ENCODE data around the gene ADARB2.

DNA sequence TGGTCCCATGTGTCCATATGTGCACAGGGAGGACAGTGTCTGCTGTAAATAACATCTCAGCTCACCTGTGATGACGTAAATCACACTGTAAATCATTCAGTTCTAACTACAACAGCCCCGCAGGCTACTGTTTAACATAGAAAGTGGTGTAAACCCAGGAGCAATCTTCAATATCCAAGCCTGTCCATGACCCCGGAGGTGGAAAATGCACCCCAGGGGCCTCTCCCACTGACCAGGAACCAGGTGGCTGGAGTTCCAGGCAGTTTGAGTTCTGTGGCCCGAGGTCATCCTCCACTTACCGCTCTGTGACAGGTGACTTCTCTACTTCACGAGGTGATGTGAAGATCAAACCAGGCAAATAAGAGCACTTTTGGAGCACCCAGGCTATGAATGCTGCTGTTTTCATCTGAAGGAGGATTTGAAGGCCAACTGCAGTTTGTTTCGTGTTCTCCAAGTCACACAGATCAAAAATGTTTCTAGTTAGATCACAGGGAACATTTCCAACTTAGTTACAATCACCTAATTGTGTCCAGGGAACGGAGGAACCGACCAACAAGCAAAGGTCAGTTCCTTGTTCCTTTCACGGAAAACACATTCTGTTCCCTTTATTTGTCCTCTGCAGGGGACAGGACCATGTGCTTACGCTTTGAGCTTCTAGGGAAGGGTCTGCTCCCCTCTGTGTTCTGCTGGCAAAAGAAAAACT lies 549.3 kb downstream of the ADARB2 start:
- TF ChIP-seq CTCF (conservative IDR thresholded peaks at IDR 0.05; ENCODE audit: low read depth in 2 of 2) = no peak
- TF ChIP-seq ZNF462 (CRISPR knock-in tag; IDR thresholded peaks at IDR 0.05) = no peak
- TF ChIP-seq POLR2AphosphoS5 (IDR thresholded peaks at IDR 0.05; ENCODE audit: low read depth) = no peak
- TF ChIP-seq, protein P1, sequence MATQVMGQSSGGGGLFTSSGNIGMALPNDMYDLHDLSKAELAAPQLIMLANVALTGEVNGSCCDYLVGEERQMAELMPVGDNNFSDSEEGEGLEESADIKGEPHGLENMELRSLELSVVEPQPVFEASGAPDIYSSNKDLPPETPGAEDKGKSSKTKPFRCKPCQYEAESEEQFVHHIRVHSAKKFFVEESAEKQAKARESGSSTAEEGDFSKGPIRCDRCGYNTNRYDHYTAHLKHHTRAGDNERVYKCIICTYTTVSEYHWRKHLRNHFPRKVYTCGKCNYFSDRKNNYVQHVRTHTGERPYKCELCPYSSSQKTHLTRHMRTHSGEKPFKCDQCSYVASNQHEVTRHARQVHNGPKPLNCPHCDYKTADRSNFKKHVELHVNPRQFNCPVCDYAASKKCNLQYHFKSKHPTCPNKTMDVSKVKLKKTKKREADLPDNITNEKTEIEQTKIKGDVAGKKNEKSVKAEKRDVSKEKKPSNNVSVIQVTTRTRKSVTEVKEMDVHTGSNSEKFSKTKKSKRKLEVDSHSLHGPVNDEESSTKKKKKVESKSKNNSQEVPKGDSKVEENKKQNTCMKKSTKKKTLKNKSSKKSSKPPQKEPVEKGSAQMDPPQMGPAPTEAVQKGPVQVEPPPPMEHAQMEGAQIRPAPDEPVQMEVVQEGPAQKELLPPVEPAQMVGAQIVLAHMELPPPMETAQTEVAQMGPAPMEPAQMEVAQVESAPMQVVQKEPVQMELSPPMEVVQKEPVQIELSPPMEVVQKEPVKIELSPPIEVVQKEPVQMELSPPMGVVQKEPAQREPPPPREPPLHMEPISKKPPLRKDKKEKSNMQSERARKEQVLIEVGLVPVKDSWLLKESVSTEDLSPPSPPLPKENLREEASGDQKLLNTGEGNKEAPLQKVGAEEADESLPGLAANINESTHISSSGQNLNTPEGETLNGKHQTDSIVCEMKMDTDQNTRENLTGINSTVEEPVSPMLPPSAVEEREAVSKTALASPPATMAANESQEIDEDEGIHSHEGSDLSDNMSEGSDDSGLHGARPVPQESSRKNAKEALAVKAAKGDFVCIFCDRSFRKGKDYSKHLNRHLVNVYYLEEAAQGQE (IDR thresholded peaks at IDR 0.05; ENCODE audit: unreplicated experiment) = no peak
- TF ChIP-seq EZH2phosphoT487 (IDR thresholded peaks at IDR 0.05; ENCODE audit: unreplicated experiment) = no peak
